ENCODE measurements around the gene SPG11. TPM values are rescaled to one million over a fixed set of nuclear protein-coding genes. Genes with fewer than 3 reads are reported as not detected.

Gene SPG11
- total and polyA plus RNA-seq, 9 of the 15 experiments (the other 6 are each of a cell fraction or from before 2014, with no cell fraction given): 23.3 to 71.2 (median 45.6) TPM

DNA sequence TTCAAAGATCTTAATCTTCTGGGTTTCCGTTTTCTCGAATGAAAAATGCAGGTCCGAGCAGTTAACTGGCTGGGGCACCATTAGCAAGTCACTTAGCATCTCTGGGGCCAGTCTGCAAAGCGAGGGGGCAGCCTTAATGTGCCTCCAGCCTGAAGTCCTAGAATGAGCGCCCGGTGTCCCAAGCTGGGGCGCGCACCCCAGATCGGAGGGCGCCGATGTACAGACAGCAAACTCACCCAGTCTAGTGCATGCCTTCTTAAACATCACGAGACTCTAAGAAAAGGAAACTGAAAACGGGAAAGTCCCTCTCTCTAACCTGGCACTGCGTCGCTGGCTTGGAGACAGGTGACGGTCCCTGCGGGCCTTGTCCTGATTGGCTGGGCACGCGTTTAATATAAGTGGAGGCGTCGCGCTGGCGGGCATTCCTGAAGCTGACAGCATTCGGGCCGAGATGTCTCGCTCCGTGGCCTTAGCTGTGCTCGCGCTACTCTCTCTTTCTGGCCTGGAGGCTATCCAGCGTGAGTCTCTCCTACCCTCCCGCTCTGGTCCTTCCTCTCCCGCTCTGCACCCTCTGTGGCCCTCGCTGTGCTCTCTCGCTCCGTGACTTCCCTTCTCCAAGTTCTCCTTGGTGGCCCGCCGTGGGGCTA lies 47.8 kb upstream of the SPG11 start, which contains the start of the genes B2M and PATL2 (continued):
- TF ChIP-seq, protein P1, sequence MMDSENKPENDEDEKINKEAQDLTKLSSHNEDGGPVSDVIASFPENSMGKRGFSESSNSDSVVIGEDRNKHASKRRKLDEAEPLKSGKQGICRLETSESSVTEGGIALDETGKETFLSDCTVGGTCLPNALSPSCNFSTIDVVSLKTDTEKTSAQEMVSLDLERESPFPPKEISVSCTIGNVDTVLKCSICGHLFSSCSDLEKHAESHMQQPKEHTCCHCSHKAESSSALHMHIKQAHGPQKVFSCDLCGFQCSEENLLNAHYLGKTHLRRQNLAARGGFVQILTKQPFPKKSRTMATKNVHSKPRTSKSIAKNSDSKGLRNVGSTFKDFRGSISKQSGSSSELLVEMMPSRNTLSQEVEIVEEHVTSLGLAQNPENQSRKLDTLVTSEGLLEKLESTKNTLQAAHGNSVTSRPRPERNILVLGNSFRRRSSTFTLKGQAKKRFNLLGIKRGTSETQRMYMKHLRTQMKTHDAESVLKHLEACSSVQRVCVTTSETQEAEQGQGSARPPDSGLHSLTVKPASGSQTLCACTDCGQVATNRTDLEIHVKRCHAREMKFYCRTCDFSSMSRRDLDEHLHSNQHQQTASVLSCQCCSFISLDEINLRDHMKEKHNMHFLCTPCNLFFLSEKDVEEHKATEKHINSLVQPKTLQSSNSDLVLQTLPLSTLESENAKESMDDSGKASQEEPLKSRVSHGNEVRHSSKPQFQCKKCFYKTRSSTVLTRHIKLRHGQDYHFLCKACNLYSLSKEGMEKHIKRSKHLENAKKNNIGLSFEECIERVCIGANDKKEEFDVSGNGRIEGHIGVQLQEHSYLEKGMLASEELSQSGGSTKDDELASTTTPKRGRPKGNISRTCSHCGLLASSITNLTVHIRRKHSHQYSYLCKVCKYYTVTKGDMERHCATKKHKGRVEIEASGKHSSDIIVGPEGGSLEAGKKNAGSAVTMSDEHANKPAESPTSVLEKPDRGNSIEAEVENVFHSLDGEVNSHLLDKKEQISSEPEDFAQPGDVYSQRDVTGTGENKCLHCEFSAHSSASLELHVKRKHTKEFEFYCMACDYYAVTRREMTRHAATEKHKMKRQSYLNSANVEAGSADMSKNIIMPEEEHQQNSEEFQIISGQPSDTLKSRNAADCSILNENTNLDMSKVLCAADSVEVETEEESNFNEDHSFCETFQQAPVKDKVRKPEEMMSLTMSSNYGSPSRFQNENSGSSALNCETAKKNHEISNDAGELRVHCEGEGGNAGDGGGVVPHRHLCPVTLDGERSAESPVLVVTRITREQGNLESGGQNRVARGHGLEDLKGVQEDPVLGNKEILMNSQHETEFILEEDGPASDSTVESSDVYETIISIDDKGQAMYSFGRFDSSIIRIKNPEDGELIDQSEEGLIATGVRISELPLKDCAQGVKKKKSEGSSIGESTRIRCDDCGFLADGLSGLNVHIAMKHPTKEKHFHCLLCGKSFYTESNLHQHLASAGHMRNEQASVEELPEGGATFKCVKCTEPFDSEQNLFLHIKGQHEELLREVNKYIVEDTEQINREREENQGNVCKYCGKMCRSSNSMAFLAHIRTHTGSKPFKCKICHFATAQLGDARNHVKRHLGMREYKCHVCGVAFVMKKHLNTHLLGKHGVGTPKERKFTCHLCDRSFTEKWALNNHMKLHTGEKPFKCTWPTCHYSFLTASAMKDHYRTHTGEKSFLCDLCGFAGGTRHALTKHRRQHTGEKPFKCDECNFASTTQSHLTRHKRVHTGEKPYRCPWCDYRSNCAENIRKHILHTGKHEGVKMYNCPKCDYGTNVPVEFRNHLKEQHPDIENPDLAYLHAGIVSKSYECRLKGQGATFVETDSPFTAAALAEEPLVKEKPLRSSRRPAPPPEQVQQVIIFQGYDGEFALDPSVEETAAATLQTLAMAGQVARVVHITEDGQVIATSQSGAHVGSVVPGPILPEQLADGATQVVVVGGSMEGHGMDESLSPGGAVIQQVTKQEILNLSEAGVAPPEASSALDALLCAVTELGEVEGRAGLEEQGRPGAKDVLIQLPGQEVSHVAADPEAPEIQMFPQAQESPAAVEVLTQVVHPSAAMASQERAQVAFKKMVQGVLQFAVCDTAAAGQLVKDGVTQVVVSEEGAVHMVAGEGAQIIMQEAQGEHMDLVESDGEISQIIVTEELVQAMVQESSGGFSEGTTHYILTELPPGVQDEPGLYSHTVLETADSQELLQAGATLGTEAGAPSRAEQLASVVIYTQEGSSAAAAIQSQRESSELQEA (IDR thresholded peaks at IDR 0.05; ENCODE audit: low read depth): no peak
- TF ChIP-seq, protein P2, sequence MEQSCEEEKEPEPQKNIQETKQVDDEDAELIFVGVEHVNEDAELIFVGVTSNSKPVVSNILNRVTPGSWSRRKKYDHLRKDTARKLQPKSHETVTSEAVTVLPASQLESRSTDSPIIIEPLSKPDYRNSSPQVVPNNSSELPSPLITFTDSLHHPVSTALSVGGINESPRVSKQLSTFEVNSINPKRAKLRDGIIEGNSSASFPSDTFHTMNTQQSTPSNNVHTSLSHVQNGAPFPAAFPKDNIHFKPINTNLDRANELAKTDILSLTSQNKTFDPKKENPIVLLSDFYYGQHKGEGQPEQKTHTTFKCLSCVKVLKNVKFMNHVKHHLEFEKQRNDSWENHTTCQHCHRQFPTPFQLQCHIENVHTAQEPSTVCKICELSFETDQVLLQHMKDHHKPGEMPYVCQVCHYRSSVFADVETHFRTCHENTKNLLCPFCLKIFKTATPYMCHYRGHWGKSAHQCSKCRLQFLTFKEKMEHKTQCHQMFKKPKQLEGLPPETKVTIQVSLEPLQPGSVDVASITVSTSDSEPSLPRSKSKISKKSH (CRISPR knock-in tag; IDR thresholded peaks at IDR 0.05): no peak
- TF ChIP-seq ZNF561 (CRISPR knock-in tag; conservative IDR thresholded peaks at IDR 0.05): no peak
- TF ChIP-seq, protein P3, sequence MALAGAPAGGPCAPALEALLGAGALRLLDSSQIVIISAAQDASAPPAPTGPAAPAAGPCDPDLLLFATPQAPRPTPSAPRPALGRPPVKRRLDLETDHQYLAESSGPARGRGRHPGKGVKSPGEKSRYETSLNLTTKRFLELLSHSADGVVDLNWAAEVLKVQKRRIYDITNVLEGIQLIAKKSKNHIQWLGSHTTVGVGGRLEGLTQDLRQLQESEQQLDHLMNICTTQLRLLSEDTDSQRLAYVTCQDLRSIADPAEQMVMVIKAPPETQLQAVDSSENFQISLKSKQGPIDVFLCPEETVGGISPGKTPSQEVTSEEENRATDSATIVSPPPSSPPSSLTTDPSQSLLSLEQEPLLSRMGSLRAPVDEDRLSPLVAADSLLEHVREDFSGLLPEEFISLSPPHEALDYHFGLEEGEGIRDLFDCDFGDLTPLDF (CRISPR knock-in tag; IDR thresholded peaks at IDR 0.05): peak; percentile 68; the same call in 1 of the 2 replicates
- peak in 1 of 2 experiments; percentile 57; a peak in 2 of 4 replicates for TF ChIP-seq NONO (IDR thresholded peaks at IDR 0.05; ENCODE audit: low read depth in 2 of 2, low read length in 1 of 2)
- TF ChIP-seq CEBPB (tag; IDR thresholded peaks at IDR 0.05): no peak
- TF ChIP-seq CEBPG (CRISPR knock-in tag; IDR thresholded peaks at IDR 0.05): no peak
- no peak for TF ChIP-seq CEBPG (tag; conservative IDR thresholded peaks at IDR 0.05 in 1 of 2, IDR thresholded peaks at IDR 0.05 in 1 of 2)
- TF ChIP-seq KLF13 (tag; IDR thresholded peaks at IDR 0.05; ENCODE audit: borderline replicate concordance, low read depth): no peak
- TF ChIP-seq STAT5B (CRISPR knock-in tag; IDR thresholded peaks at IDR 0.05): no peak
- TF ChIP-seq SNIP1 (IDR thresholded peaks at IDR 0.05; ENCODE audit: low read depth): no peak
- no peak for TF ChIP-seq CCNT2 (IDR thresholded peaks at IDR 0.05; ENCODE audit: borderline replicate concordance, extremely low read depth, insufficient read length, low read depth, low read length)
- TF ChIP-seq MTA1 (IDR thresholded peaks at IDR 0.05; ENCODE audit: borderline replicate concordance): no peak
- TF ChIP-seq PCBP2 (IDR thresholded peaks at IDR 0.05; ENCODE audit: low read depth, low read length, poor library complexity, severe bottlenecking): no peak

Data from K562 (cell line).